HepG2 (cell line): Measurements from ENCODE around the gene C1QL2. TPM values are rescaled to one million over a fixed set of nuclear protein-coding genes. Genes with fewer than 3 reads are reported as not detected.
A peak's percentile ranks its signal among the peaks of the same experiment; 100 is the strongest.

Experiments used
- ATAC-seq: fragments of 200-7000 bp; cut with Tn5 transposase; 3 replicates; pipeline ENCODE4 v1.9.1; 2020; ENCODE audit warnings: mild to moderate bottlenecking, moderate library complexity
- BruUV-seq: library from RNA; stranded (reverse); fragments of 400-500 nt; replicated peaks from 2 replicates; lab custom pipeline; 2021; lab: Mats Ljungman, UMichigan
- CTCF ChIA-PET: fragments of 300-600 bp; formaldehyde crosslinking; extraction: SDS; loops from one replicate; lab custom pipeline; 2021; ENCODE audit warnings: low total read pairs, inconsistent platforms, low intra/inter-chr PET ratio; lab: Yijun Ruan, JAX
- POLR2A ChIA-PET: fragments of 350-600 bp; sonication (Branson Sonifier 250); formaldehyde crosslinking; loops from one replicate; lab custom pipeline; 2020; ENCODE audit warnings: antibody characterized with exemption, inconsistent platforms; lab: Yijun Ruan, JAX
- DNase-seq: peaks from one replicate; pipeline ENCODE4 v3.0.0-alpha.2; 2015; ENCODE audit warnings: low spot score
- FAIRE-seq: peaks from 3 replicates; lab custom pipeline; 2011; peaks lifted over from hg19 to GRCh38; lab: Jason Lieb, UNC
- H2AFZ ChIP-seq: one replicate; pipeline ENCODE4 v1.6.1; 2011; ENCODE audit warnings: low read length, inconsistent platforms
- H3K27ac ChIP-seq: fragments of 300-600 bp; 3 replicates; pipeline ENCODE4 v1.8.0; 2011; ENCODE audit warnings: mixed run types, mild to moderate bottlenecking, mixed read lengths, low read length, inconsistent platforms; ENCODE audit not compliant: insufficient read depth; ENCODE audit errors: extremely low read length
- H3K27me3 ChIP-seq, 2 experiments: fragments of 200-600 bp in 1 of 2; 2 replicates in 1 of 2; 3 replicates in 1 of 2; pipeline versions ENCODE4 v1.6.0 to v1.8.0; 2011; ENCODE audit warnings: low read length in 2 of 2, mild to moderate bottlenecking in 2 of 2, moderate library complexity in 2 of 2, inconsistent platforms in 1 of 2; ENCODE audit not compliant: insufficient read depth in 2 of 2, control insufficient read depth in 1 of 2
- H3K36me3 ChIP-seq, 2 experiments: fragments of 200-600 bp in 1 of 2; replicated peaks in 1 of 2; 2 replicates in 1 of 2; 3 replicates in 1 of 2; pipeline versions ENCODE4 v1.5.1 to v1.8.0; 2011; ENCODE audit warnings: low read length in 2 of 2, inconsistent platforms in 1 of 2; ENCODE audit not compliant: insufficient read depth in 2 of 2, control insufficient read depth in 1 of 2
- H3K4me1 ChIP-seq: 2 replicates; pipeline ENCODE4 v1.5.1; 2012; ENCODE audit warnings: low read length, inconsistent platforms; ENCODE audit not compliant: insufficient read depth
- H3K4me2 ChIP-seq: 2 replicates; pipeline ENCODE4 v1.6.0; 2011; ENCODE audit warnings: low read depth, low read length, inconsistent platforms
- H3K4me3 ChIP-seq, 3 experiments: fragments of 200-600 bp in 1 of 3; sonication (generic), shearing (Covaris generic) in 1 of 3; replicated peaks in 1 of 3; 2 replicates each; pipeline ENCODE4 v1.5.1; 2011 to 2016; ENCODE audit warnings: low read length in 3 of 3, inconsistent platforms in 2 of 3, low read depth in 2 of 3, mild to moderate bottlenecking in 2 of 3, control low read depth in 1 of 3, mixed read lengths in 1 of 3; ENCODE audit not compliant: insufficient read depth in 1 of 3
- H3K79me2 ChIP-seq: one replicate; pipeline ENCODE4 v1.6.1; 2011; ENCODE audit warnings: low read length, inconsistent platforms; ENCODE audit not compliant: insufficient read depth
- H3K9ac ChIP-seq: 2 replicates; pipeline ENCODE4 v1.6.0; 2011; ENCODE audit warnings: mild to moderate bottlenecking, low read depth, low read length, inconsistent platforms; ENCODE audit not compliant: insufficient read depth
- H3K9me3 ChIP-seq: 2 replicates; pipeline ENCODE4 v1.5.1; 2012; ENCODE audit warnings: mild to moderate bottlenecking, low read length
- H4K20me1 ChIP-seq: 2 replicates; pipeline ENCODE4 v1.6.0; 2011; ENCODE audit warnings: inconsistent platforms, mild to moderate bottlenecking, low read length, moderate library complexity; ENCODE audit not compliant: insufficient read depth
- ATF7-NPFF ChIP-seq: sonication (generic); formaldehyde crosslinking; IDR thresholded peaks from 2 replicates; pipeline ENCODE4 v1.8.1; 2023; ENCODE audit warnings: mild to moderate bottlenecking, low read depth, missing genetic modification reagents, moderate library complexity
- CEBPB ChIP-seq: IDR thresholded peaks from 2 replicates; pipeline ENCODE4 v1.6.1; 2011; ENCODE audit warnings: low read depth, low read length, improper control_type of control experiment, borderline replicate concordance
- IRX3 ChIP-seq: sonication (generic); formaldehyde crosslinking; IDR thresholded peaks from 2 replicates; pipeline ENCODE4 v1.8.1; 2023; ENCODE audit warnings: mild to moderate bottlenecking, low read depth, missing genetic modification reagents, borderline replicate concordance
- KDM1A ChIP-seq: IDR thresholded peaks from 2 replicates; pipeline ENCODE4 v1.6.1; 2016; ENCODE audit warnings: missing compliant biosample characterization
- MLX ChIP-seq: IDR thresholded peaks from 2 replicates; pipeline ENCODE4 v1.6.1; 2016
- PAF1 ChIP-seq: IDR thresholded peaks from 2 replicates; pipeline ENCODE4 v1.6.1; 2016; ENCODE audit warnings: missing genetic modification reagents, missing compliant biosample characterization
- SRY ChIP-seq: sonication (generic); formaldehyde crosslinking; IDR thresholded peaks from 2 replicates; pipeline ENCODE4 v1.8.0; 2022; ENCODE audit warnings: mild to moderate bottlenecking, missing genetic modification reagents
- SUZ12 ChIP-seq: fragments of 150-350 bp; IDR thresholded peaks from 2 replicates; pipeline ENCODE4 v1.6.1; 2014; ENCODE audit warnings: low read depth, low read length
- TBP ChIP-seq: sonication (generic); formaldehyde crosslinking; IDR thresholded peaks from 2 replicates; pipeline ENCODE4 v1.5.0; 2020; ENCODE audit warnings: missing genetic modification reagents
- ZFP1 ChIP-seq: IDR thresholded peaks from 2 replicates; pipeline ENCODE4 v1.6.1; 2016
- ZNF672 ChIP-seq: sonication (generic); formaldehyde crosslinking; IDR thresholded peaks from 2 replicates; pipeline ENCODE4 v1.8.1; 2022; ENCODE audit warnings: missing genetic modification reagents
- ZNF800 ChIP-seq: sonication (generic); formaldehyde crosslinking; IDR thresholded peaks from 2 replicates; pipeline ENCODE4 v1.4.0; 2020; ENCODE audit warnings: missing genetic modification reagents
- ZSCAN20 ChIP-seq: sonication (generic); formaldehyde crosslinking; IDR thresholded peaks from 2 replicates; pipeline ENCODE4 v1.4.0; 2020; ENCODE audit warnings: missing genetic modification reagents, mild to moderate bottlenecking, borderline replicate concordance
- WGBS: methylation state at CpG from one replicate; pipeline ENCODE4 v1.1.6; 2017; ENCODE audit warnings: low lambda C conversion rate; 5-methylcytosine and 5-hydroxymethylcytosine counted together
- in situ Hi-C: cut with HindIII; loops from 2 replicates; pipeline ENCODE4 v1.10.0; 2017; ENCODE audit warnings: low pct_unique_long_range_greater_than_20kb; ENCODE audit not compliant: extremely low pct_ligation_motif_present
- intact Hi-C: fragments of 100-400 bp; cut with micrococcal nuclease; formaldehyde crosslinking; loops from one replicate; pipeline ENCODE4 v1.10.0; 2022; ENCODE audit not compliant: unreplicated experiment
- polyA plus RNA-seq, 8 experiments: library from polyadenylated mRNA; depleted of rRNA in 3 of 8; stranded (reverse) in 7 of 8; unstranded in 1 of 8; fragments of >200 nt; fragmentation: Illumina TruSeq in 4 of 8; extraction: Trizol in 4 of 8; gene quantifications; 2 replicates each; pipeline versions ENCODE4 v1.2.1 to v1.2.3, GENCODE V29; 2011 to 2016; ENCODE audit warnings: low read depth in 4 of 8, missing spikeins in 1 of 8, mixed read lengths in 1 of 8; ENCODE audit not compliant: insufficient read depth in 1 of 8
- total RNA-seq, 5 experiments: library from RNA; depleted of rRNA; stranded (reverse); fragments of >200 nt; fragmentation: Illumina TruSeq; extraction: Trizol; gene quantifications; 2 replicates each; pipeline ENCODE4 v1.2.3, GENCODE V29; 2016; ENCODE audit warnings: low read depth in 1 of 5

The C1QL2 gene
- total and polyA plus RNA-seq, 2 of the 13 experiments (the other 11 are each of a cell fraction or from before 2014, with no cell fraction given), result not detected

DNA sequence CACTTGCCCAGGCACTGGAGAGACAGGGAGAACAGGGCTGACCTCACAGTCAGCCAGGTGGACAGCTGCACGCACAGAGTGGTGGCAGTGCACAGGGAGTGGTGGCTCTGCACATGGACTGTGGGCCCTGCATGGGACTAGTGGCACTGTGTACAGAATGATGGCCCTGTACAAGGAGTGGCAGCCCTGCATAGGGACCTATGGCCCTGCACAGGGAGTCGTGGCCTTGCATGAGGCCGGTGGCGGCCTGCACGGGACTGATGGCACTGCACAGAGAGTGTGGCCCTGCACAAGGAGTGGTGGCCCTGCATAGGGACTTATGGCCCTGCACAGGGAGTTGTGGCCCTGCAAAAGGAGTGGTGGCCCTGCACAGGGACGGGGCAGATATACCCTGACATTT lies 46.0 kb upstream of the C1QL2 start:
- Histone ChIP-seq H3K4me2 (no peak overlapping the region), H2AFZ (no peak overlapping the region), H3K27ac (no peak overlapping the region), H3K36me3 (no peaks in the 10 kb centered on the region), H3K27me3 (peaks cover 2 to 11% of the 10 kb centered on the region in 2 experiments; a peak in 2 of 5 replicates), H3K4me1 (no peaks in the 10 kb centered on the region), H3K4me3 (no peak overlapping the region), H4K20me1 (no peaks in the 10 kb centered on the region), H3K9ac (no peak overlapping the region), H3K79me2 (no peaks in the 10 kb centered on the region), H3K9me3 (no peaks in the 10 kb centered on the region)
- FAIRE-seq (no peak), ATAC-seq (peak; percentile 59), DNase-seq (no peak)
- no TSS peak for BruUV-seq
- intact Hi-C loops, result no loop called here
- no peak for TF ChIP-seq ZSCAN20 (CRISPR knock-in tag)
- no peak for TF ChIP-seq ZFP1
- no peak for TF ChIP-seq TBP
- no peak for TF ChIP-seq ZNF800 (CRISPR knock-in tag)
- TF ChIP-seq MLX (CRISPR knock-in tag), result no peak
- TF ChIP-seq SRY, result no peak
- TF ChIP-seq SUZ12, result no peak
- no peak for TF ChIP-seq KDM1A (CRISPR knock-in tag)
- TF ChIP-seq PAF1 (CRISPR knock-in tag), result no peak
- no peak for TF ChIP-seq ATF7-NPFF
- no peak for TF ChIP-seq IRX3 (CRISPR knock-in tag)
- TF ChIP-seq CEBPB, result no peak
- TF ChIP-seq ZNF672 (CRISPR knock-in tag), result no peak
- ChIA-PET CTCF (no interaction called here), POLR2A (no interaction called here)
- in situ Hi-C loops, result no loop called here
- WGBS, result 32% methylated on average over 6 of the region's 6 CpGs
